Stimulated activated CD8-positive, alpha-beta memory T cell treated with anti-CD3 and anti-CD28 coated beads, Interleukin-4, amount 100 ng/mL, for 4 hours (primary cell): ENCODE results near the gene COX18.

Experiments used
- DNase-seq, 2 donors: peaks; one replicate each; pipeline ENCODE4 v3.0.0-alpha.2; 2020; ENCODE audit warnings: low read depth in 2 of 2, low spot score in 1 of 2

Gene COX18

DNA sequence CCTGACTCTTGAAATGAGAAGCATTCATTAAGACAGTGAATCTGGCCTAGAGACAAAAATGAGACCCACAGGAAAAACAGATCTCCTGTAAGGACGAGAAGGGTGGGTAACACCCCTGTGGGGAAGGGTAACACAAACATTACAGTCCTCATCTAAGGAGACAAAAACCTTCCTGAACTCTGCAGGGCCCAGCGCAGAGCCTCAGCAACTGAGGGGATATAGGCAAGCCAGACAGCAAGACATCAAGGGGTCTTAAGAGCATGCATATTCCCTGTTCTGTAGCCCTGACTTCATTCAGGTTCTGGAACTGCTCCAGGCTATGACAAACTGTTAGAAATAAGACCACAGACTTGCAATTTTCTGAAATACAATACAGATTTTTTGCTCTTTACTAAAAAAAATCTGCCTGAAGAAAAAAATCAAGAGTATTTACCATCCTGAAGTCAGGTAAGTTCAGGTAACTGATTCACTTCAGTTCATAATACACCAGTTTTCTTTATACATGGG lies 15.5 kb downstream of the COX18 start:
- DNase-seq, result no peak

DNA sequence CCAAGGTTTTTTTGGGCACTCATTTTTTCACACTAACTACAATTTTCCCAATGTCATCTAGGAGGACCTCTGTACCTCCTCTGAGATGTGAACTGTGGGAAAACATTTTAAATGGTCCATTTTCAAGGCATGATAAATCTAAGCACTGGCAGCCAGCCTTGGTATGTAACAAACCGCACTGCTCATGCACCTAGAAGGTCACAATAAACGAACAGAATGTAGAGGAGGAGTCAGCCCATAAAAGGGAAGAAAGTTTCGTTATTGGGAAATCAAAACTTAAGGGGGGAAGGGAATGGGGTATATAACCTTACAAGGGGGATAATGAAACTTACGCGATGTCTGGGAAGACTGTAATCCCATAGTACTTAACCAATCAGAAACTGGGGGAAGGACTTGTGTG lies 16.4 kb downstream of the COX18 start:
- DNase-seq, result no peak

DNA sequence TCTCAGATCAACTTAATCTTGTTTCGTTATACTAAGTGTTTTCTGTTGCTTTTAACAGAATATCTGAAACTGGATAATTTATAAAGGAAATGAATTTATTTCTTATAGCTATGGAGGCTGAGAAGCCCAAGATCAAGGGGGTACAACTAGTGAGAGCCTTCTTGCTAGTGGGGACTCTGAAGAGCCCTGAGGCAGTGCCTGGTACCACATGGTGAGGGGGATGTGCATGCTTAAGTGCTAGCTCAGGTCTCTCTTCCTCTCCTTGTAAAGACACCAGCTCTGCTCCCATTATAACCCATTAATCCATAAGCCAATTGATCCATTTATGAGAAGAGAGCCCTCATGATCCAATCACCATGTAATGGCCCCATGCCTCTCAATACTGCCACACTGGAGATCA lies 17.9 kb downstream of the COX18 start:
- DNase-seq, result no peak

- no peak for DNase-seq
These were observed 23.6 kb downstream of the COX18 start for GRCh38 chr4:73045879-73046278.

DNA sequence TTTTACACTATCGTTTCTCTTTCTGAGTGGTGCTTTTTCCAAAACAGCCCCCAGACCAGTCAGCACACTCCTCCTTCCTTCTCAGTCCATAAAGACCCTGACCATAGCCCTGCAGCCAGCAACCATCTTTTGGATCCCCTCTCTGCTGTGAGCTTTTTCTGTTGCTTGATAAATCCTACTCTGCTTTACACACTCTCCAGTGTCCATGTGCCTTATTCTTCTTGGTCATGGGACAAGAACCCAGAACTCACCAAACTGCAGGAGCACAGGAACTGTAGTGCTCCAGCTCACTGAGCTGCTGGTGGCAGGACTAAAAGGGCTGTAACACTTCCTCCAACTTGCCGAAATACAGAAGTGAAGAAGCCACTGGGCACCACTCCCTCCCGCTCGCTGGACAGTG lies 32.5 kb downstream of the COX18 start:
- DNase-seq, result no peak

DNA sequence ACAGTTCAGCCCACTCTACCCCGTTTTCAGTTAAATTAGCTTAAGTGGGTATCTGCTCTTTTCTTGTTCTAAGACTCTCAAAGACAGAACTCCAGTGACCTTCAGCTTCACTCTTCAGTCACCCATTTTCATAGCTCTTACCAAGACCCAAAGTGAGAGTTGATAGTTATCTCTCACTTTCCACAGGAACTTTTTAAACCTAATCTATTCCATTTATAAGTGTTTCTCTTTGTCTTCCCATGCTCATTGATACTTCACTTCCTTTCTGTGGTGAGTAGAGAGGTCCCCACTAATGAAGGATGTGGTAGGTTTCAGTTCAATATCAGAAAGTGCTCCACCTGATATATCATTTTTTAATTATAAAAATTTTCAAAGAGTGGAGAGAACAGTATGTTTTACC lies 33.4 kb downstream of the COX18 start:
- no peak for DNase-seq

- no peak for DNase-seq
These were observed 34.6 kb downstream of the COX18 start for GRCh38 chr4:73034896-73035295.

- no peak for DNase-seq
These were observed 40.9 kb downstream of the COX18 start for GRCh38 chr4:73028621-73029020.

- no peak for DNase-seq
These were observed 47.9 kb downstream of the COX18 start for GRCh38 chr4:73021634-73022033.

GRCh38 chr4:73019462-73020047 lies 50.0 kb downstream of the COX18 start:
- no peak for DNase-seq

GRCh38 chr4:73018595-73018994 lies 50.9 kb downstream of the COX18 start:
- no peak for DNase-seq

GRCh38 chr4:73013310-73013709 lies 56.2 kb downstream of the COX18 start:
- no peak for DNase-seq

DNA sequence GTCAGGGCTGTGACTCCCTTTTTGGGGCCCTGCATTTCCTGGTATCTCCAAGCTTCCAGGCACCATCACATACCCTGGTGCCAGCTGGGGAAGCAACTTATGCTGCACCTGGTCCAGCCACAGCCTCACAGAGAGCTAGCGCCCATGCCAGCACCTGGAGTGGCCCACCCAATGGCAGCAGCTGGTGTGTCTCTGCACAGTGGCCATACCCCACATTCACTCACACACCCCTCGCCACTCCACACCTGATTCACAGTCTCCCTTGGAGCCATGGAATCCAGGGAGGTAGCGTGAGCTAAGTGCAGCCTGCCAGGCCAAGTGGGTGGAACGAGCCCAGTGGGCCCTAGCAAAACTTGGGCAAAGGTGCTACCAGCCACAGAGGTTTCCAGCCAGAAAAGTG lies 56.8 kb downstream of the COX18 start:
- no peak for DNase-seq

- no peak for DNase-seq
These were observed 57.9 kb downstream of the COX18 start for GRCh38 chr4:73011629-73011985.

- DNase-seq, result no peak
These were observed 58.5 kb downstream of the COX18 start for GRCh38 chr4:73010789-73011628.

- no peak for DNase-seq
These were observed 61.9 kb downstream of the COX18 start for GRCh38 chr4:73007526-73008100.

DNA sequence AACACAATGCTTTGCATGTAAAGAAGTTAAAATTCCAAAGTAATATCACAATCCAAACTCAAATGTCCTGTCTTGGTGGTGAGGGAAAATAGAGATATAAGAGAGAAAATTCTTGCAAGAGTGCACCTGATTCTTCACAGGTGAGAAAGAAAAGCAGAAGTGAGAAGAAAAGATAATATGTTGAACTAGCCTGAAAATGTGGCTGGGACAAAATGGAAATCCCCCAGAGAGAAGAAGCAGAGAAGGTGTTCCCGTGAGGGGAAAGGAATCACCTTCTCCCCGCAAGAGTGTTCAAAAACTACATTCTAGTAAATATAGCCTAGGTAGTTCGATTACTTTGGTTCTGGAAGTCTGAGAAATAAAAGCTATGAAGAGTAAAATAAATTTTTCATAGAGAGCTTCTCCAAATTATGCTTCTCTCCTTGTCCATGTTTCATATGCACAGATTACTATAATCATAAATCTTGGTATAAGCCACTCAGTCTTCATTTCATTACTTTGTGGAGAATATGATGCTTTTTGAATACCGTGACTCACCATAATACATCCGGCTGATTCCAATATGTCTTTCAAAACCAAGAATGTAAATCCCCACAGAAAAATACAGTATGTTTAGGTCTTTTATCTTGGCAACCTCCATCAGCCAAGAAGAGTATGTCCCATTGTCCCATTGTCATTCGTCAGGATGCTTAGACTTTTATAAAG lies 63.1 kb downstream of the COX18 start:
- DNase-seq, result no peak

DNA sequence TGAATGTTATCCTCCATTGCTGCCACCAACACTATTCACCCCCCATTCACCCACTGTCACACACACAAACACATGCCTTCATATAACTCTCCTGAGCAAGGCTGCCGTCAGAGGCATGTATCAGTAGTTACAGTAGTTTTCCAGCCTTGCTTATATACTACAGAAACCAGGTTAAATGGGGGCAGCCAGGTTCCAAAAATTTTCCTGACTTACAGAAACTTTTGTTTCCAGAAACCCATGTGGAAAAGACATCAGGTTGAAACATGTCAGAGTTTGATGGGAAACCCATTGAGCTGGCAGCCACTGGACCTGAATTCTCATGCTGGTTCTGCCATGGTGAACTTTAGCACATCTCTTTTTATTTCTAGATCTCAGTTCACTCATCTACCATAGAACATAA lies 64.0 kb downstream of the COX18 start:
- no peak for DNase-seq
